RWPE1 (cell line): Measurements from ENCODE around the gene ERP44.

Source experiments
- CTCF ChIA-PET: fragments of 350-600 bp; sonication (Branson Sonifier 250); formaldehyde crosslinking; extraction: SDS; loops from one replicate; lab custom pipeline; 2021; lab: Yijun Ruan, JAX
- POLR2A ChIA-PET: fragments of 400-600 bp; formaldehyde crosslinking; extraction: SDS; loops from one replicate; lab custom pipeline; 2020; ENCODE audit warnings: antibody characterized with exemption; ENCODE audit not compliant: low non-redundant PET; lab: Yijun Ruan, JAX
- DNase-seq: peaks from one replicate; pipeline ENCODE4 v3.0.0; 2012; ENCODE audit warnings: low spot score
- H3K27ac ChIP-seq: fragments of 450-650 bp; 2 replicates; pipeline ENCODE4 v1.5.1; 2017
- TF ChIP-seq, protein P1 (sequence below): fragments of 450-650 bp; conservative IDR thresholded peaks from 2 replicates; pipeline ENCODE4 v1.5.1; 2017; ENCODE audit warnings: low read depth, mild to moderate bottlenecking

Gene ERP44

DNA sequence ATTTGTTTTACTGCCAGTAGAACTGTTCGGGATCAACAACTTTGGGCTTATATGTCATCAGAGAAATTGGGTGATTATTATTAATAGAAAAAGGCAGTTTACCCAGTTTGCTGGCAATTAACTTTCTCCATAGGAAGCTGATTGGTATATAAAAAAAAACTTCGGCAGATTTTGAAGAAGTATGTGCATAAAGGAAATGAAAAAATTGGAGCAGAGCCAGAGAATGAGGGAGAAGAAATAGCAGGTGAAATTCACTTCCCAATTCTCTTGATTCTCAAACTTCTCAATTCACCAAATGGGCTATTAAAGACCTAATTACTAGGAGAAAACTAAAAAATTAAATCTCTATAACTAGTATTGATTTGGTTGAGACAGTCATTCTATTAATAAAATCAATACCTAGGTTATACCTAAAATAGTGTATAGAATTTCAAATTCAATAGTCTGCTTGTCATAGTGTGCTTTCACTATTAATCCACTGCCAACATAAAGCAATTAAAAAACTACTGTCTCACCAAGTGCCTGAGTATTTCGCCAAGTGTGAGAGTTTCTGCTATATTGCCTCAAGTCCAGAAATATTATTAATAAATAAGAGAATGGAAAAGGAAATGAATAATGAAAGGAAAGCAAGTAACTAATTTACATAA is 144.8 kb downstream of the ERP44 start:
- H3K27ac ChIP-seq, result no peak overlapping the region
- ChIA-PET CTCF (no interaction called here), POLR2A (no interaction called here)
- TF ChIP-seq, protein P1, sequence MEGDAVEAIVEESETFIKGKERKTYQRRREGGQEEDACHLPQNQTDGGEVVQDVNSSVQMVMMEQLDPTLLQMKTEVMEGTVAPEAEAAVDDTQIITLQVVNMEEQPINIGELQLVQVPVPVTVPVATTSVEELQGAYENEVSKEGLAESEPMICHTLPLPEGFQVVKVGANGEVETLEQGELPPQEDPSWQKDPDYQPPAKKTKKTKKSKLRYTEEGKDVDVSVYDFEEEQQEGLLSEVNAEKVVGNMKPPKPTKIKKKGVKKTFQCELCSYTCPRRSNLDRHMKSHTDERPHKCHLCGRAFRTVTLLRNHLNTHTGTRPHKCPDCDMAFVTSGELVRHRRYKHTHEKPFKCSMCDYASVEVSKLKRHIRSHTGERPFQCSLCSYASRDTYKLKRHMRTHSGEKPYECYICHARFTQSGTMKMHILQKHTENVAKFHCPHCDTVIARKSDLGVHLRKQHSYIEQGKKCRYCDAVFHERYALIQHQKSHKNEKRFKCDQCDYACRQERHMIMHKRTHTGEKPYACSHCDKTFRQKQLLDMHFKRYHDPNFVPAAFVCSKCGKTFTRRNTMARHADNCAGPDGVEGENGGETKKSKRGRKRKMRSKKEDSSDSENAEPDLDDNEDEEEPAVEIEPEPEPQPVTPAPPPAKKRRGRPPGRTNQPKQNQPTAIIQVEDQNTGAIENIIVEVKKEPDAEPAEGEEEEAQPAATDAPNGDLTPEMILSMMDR, result 0 out of 2 replicates have a peak, but pooled peaks have one; percentile 6
- DNase-seq, result no peak

DNA sequence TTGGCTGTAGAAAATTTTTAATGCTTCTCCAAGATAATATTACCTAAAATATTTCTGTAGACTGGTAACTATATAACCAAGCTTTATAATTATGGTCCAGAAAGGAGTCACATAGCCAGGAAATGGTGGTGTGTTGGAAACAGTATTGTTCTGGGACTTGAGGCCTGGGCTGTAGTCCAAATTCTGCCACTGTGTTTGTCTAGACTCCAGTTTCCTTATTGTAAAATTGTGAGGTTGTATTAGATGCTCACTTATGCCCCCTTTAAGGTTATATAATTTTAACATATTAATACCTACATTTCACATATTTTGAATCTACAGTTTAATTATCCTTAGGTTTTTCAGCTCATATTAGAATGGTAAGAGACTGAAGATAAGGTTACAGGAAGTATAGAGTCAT is 149.9 kb downstream of the ERP44 start:
- ChIA-PET CTCF (interaction anchor here (0.6 kb wide), 1 partner anchor 199 kb away, joined by 3 read pairs; no protein-coding TSS in a partner anchor), POLR2A (no interaction called here)

DNA sequence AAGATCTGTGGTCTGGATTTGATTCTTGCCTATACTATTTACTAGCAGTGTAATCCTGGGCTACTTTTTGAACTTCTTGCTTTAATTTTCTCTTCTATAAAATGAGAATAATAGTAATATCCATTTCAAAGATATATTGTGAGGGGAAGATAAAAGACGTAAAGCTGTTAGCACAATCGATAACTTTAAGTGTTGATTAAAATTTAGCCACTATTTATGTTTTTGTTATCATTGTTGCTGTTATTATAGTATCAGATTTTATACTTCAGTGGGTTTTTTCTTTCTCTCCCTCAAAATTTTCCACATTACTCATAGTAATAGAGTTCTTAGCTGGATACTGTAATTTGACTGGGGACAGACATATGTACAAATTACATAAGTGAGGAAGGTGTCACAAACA is 150.3 kb downstream of the ERP44 start:
- ChIA-PET CTCF (interaction anchor here (0.6 to 0.9 kb wide), 3 partner anchors 124 to 255 kb away, joined by 3 to 4 read pairs (median 3); no protein-coding TSS in a partner anchor), POLR2A (interaction anchor here (0.8 kb wide), 1 partner anchor 485 kb away, joined by 8 read pairs; no protein-coding TSS in a partner anchor)
- TF ChIP-seq, protein P1, result no peak
- DNase-seq, result no peak
- no peak overlapping the region for H3K27ac ChIP-seq

More for the DNA sequence above, 149.9 kb downstream of the ERP44 start:
- TF ChIP-seq, protein P1, result no peak
- H3K27ac ChIP-seq, result no peak overlapping the region
- no peak for DNase-seq

DNA sequence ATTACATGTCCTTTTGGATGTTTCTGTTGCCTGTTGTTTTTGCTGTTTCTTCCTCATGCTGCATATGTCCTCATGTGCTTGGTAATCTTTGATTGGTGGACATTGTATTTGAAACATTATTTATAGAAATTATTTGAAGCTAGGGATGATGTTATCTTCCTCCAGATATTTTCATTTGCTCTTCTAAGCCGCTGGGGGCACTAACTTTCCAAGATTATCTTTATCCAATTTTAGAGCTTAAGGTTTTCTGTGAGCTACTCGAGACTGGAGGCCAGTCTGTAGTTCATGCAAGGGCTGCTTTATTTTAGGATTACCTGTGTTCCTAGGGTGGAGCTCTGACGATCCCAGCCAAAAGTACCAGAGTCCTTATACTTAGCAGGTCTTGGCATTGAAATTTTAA is 151.4 kb downstream of the ERP44 start:
- ChIA-PET POLR2A (no interaction called here), CTCF (interaction anchor here (0.7 to 0.9 kb wide), 2 partner anchors 14 to 123 kb away, joined by 3 to 6 read pairs; no protein-coding TSS in a partner anchor)
- DNase-seq, result no peak
- TF ChIP-seq, protein P1, result no peak
- no peak overlapping the region for H3K27ac ChIP-seq

DNA sequence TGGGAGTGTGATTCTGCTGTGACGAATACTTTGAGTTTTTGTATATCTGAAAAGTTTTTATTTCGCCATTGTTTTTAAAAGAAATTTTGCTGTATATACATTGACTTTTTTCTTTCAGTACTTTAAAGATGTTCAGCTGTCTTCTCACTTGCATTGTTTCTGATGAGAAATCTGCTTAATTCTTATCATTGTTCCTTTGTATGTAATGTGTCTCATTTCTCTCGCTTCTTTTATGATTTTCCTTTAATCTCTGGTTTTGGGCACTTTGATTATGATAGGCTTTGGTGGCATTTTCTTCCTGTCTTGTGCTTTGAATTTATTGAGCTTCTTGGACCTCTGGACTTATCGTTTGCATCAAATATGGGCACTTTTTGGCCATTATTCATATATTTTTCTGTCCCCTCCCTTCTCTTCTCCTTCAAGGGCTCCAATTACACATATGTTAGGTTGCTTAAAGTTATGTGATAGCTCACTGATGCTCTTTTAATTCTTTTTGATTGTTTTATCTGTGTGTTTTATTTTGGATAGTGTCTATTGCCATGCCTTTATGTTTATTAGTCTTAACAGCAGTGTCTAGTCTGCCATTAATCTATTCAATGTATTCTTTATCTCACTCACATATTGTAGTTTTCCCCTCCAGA is 161.7 kb downstream of the ERP44 start:
- ChIA-PET POLR2A (no interaction called here), CTCF (no interaction called here)
- H3K27ac ChIP-seq, result no peak overlapping the region
- TF ChIP-seq, protein P1, result no peak
- DNase-seq, result no peak

DNA sequence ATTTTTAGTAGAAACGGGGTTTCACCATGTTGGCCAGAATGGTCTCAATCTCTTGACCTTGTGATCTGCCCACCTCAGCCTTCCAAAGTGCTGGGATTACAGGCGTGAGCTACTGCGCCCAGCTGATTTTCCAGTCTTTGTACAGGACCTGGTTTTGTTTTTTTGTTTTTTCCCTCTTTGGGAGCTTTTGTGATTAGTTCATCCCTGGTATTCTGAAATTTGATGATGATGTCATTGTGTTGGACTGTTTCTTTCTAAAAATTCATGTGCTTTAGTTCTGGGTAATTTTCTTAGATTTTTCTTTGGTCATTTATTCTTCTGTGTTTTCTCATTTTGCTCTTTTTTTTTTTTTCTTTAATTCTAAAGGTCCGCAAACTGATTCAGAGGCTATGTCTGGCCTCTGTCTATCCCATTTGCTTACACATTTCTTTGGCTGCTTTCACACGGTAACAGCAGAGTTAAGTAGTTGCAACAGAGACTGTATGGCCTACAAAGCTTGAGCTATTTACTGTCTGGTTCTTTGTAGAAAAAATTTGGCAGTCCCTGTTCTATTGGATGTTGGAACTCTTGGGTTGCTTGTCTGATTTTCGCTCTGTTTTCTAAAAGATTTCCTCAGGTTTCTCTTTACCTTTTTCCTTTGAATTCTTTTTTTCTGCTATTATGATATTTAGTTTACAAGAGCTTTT is 167.5 kb downstream of the ERP44 start:
- DNase-seq, result no peak
- TF ChIP-seq, protein P1, result no peak
- ChIA-PET POLR2A (no interaction called here), CTCF (interaction anchor here (0.6 to 0.8 kb wide), 4 partner anchors 133 to 1637 kb away, joined by 3 to 4 read pairs (median 4); no protein-coding TSS in a partner anchor)
- H3K27ac ChIP-seq, result no peak overlapping the region
